Testis (tissue), 2 donors: ENCODE measurements around the gene VAV1.

Experiments
- POLR2A ChIP-seq: fragments of 450-650 bp; IDR thresholded peaks from one replicate; pipeline ENCODE4 v1.6.1; 2017; ENCODE audit warnings: antibody characterized with exemption, mild to moderate bottlenecking, moderate library complexity
- TF ChIP-seq, protein P1 (sequence below), 3 experiments: fragments of 450-650 bp in 2 of 3; fragments of 200-600 bp in 1 of 3; sonication (generic) in 1 of 3; IDR thresholded peaks; one replicate each; pipeline ENCODE4 v1.5.1; 2016 to 2019; ENCODE audit warnings: antibody characterized with exemption in 3 of 3, mild to moderate bottlenecking in 2 of 3, moderate library complexity in 1 of 3

DNA sequence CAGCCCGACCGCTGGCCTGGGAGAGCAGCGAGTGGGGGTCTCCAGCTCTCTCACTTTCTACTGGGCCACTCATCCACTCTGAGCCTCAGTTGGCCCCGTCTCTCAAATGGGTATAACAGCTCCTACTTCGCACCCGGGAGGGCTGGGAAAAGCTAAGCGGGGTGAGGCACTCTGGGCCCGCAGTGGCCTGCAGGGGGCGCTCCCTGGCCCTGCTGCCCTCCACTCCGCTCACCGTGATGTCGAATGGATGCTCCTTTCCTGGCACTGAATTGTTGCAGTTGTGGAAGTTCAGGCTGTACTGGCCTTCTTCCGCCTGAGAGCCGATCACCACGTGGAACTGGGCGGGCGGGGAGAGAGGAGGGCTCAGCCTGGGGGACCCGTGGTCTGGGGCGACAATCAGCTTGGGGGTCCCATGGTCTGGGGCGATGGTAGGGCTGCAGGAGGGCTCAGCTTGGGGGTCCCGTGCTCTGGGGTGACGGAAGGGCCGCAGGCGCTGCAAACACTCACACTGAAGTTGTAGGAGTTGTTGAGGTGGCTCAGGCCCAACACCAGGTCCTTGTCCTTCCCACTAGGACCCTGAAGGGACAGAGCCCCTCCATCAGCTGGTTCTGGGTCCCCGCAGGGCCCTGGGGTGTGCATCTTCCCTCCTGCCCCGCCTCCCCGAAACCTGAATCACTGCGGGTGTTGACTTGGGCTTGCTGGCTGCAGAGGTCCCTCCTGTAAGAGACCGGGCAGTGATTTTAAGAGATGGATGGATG, 39.0 kb upstream of the VAV1 start:
- TF ChIP-seq, protein P1, sequence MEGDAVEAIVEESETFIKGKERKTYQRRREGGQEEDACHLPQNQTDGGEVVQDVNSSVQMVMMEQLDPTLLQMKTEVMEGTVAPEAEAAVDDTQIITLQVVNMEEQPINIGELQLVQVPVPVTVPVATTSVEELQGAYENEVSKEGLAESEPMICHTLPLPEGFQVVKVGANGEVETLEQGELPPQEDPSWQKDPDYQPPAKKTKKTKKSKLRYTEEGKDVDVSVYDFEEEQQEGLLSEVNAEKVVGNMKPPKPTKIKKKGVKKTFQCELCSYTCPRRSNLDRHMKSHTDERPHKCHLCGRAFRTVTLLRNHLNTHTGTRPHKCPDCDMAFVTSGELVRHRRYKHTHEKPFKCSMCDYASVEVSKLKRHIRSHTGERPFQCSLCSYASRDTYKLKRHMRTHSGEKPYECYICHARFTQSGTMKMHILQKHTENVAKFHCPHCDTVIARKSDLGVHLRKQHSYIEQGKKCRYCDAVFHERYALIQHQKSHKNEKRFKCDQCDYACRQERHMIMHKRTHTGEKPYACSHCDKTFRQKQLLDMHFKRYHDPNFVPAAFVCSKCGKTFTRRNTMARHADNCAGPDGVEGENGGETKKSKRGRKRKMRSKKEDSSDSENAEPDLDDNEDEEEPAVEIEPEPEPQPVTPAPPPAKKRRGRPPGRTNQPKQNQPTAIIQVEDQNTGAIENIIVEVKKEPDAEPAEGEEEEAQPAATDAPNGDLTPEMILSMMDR (IDR thresholded peaks at IDR 0.05) = no peak
- no peak for TF ChIP-seq POLR2A
